Measurements from ENCODE around the gene SFT2D3. TPM values are rescaled to one million over a fixed set of nuclear protein-coding genes. Genes with fewer than 3 reads are reported as not detected.

Gene SFT2D3
- total and polyA plus RNA-seq, 2 of the 13 experiments (the other 11 are each of a cell fraction or from before 2014, with no cell fraction given) = 8.3 to 9.4 TPM

DNA sequence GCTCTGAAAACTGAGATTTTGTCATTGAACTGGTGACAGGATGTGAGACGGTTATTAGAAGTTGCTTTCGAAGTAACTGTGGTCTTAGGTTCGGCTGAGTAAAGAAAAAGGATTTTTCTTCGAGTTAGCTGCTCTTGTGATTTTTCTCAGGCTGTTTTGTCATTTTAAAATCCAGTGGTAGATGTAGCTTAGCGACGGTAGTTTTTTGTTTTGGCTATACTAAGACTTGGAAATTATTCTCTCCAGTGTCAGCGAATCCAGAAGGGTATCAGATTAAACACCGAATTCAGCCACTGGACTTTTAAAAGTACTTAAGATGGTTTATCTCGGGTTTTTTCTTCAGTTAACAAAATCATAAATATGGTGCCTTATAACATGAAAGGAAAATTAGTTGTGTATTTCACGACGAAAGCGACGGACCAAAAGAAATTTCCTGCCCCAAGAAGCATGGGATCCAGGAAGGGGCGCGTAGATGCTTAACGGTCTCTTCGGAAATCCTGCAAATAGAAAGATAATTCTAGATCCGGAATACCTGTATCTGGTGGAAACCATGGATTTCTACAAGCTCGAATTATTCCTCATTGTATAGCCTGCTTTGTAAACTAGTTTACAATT is 1.2 kb downstream of the SFT2D3 start (continued):
- TF ChIP-seq, protein P1, sequence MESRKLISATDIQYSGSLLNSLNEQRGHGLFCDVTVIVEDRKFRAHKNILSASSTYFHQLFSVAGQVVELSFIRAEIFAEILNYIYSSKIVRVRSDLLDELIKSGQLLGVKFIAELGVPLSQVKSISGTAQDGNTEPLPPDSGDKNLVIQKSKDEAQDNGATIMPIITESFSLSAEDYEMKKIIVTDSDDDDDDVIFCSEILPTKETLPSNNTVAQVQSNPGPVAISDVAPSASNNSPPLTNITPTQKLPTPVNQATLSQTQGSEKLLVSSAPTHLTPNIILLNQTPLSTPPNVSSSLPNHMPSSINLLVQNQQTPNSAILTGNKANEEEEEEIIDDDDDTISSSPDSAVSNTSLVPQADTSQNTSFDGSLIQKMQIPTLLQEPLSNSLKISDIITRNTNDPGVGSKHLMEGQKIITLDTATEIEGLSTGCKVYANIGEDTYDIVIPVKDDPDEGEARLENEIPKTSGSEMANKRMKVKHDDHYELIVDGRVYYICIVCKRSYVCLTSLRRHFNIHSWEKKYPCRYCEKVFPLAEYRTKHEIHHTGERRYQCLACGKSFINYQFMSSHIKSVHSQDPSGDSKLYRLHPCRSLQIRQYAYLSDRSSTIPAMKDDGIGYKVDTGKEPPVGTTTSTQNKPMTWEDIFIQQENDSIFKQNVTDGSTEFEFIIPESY (CRISPR knock-in tag; IDR thresholded peaks at IDR 0.05) = peak; percentile 31; the same call in 1 of the 2 replicates
- peak; percentile 62; the same call in 1 of the 2 replicates for TF ChIP-seq SMYD3 (CRISPR knock-in tag; IDR thresholded peaks at IDR 0.05)
- no peak for TF ChIP-seq SKI (IDR thresholded peaks at IDR 0.05; ENCODE audit: partially characterized antibody)
- TF ChIP-seq SMARCC2 (IDR thresholded peaks at IDR 0.05) = no peak
- TF ChIP-seq ZNF441 (CRISPR knock-in tag; IDR thresholded peaks at IDR 0.05; ENCODE audit: borderline replicate concordance) = no peak
- no peak for TF ChIP-seq GABPA (IDR thresholded peaks at IDR 0.05; ENCODE audit: low read depth, low read length)
- TF ChIP-seq GABPA (CRISPR knock-in tag; IDR thresholded peaks at IDR 0.05; ENCODE audit: low read depth) = peak; percentile 0; the same call in 1 of the 2 replicates
- peak; percentile 47; the same call in 1 of the 2 replicates for TF ChIP-seq ZNF878 (CRISPR knock-in tag; IDR thresholded peaks at IDR 0.05)
- TF ChIP-seq, protein P2, sequence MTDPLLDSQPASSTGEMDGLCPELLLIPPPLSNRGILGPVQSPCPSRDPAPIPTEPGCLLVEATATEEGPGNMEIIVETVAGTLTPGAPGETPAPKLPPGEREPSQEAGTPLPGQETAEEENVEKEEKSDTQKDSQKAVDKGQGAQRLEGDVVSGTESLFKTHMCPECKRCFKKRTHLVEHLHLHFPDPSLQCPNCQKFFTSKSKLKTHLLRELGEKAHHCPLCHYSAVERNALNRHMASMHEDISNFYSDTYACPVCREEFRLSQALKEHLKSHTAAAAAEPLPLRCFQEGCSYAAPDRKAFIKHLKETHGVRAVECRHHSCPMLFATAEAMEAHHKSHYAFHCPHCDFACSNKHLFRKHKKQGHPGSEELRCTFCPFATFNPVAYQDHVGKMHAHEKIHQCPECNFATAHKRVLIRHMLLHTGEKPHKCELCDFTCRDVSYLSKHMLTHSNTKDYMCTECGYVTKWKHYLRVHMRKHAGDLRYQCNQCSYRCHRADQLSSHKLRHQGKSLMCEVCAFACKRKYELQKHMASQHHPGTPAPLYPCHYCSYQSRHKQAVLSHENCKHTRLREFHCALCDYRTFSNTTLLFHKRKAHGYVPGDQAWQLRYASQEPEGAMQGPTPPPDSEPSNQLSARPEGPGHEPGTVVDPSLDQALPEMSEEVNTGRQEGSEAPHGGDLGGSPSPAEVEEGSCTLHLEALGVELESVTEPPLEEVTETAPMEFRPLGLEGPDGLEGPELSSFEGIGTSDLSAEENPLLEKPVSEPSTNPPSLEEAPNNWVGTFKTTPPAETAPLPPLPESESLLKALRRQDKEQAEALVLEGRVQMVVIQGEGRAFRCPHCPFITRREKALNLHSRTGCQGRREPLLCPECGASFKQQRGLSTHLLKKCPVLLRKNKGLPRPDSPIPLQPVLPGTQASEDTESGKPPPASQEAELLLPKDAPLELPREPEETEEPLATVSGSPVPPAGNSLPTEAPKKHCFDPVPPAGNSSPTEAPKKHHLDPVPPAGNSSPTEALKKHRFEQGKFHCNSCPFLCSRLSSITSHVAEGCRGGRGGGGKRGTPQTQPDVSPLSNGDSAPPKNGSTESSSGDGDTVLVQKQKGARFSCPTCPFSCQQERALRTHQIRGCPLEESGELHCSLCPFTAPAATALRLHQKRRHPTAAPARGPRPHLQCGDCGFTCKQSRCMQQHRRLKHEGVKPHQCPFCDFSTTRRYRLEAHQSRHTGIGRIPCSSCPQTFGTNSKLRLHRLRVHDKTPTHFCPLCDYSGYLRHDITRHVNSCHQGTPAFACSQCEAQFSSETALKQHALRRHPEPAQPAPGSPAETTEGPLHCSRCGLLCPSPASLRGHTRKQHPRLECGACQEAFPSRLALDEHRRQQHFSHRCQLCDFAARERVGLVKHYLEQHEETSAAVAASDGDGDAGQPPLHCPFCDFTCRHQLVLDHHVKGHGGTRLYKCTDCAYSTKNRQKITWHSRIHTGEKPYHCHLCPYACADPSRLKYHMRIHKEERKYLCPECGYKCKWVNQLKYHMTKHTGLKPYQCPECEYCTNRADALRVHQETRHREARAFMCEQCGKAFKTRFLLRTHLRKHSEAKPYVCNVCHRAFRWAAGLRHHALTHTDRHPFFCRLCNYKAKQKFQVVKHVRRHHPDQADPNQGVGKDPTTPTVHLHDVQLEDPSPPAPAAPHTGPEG (CRISPR knock-in tag; IDR thresholded peaks at IDR 0.05) = no peak
- peak; percentile 23; the same call in 1 of the 2 replicates for TF ChIP-seq ZNF670 (CRISPR knock-in tag; IDR thresholded peaks at IDR 0.05; ENCODE audit: borderline replicate concordance)
- no peak for TF ChIP-seq LCORL (IDR thresholded peaks at IDR 0.05)
- TF ChIP-seq LCORL (CRISPR knock-in tag; IDR thresholded peaks at IDR 0.05) = peak; percentile 52; the same call in 1 of the 2 replicates
- 0 out of 2 replicates have a peak, but pooled peaks have one; percentile 64 for TF ChIP-seq ZBTB3 (CRISPR knock-in tag; IDR thresholded peaks at IDR 0.05; ENCODE audit: borderline replicate concordance, low read depth)
- TF ChIP-seq ETV5 (CRISPR knock-in tag; IDR thresholded peaks at IDR 0.05; ENCODE audit: borderline replicate concordance) = no peak
- TF ChIP-seq SNAPC2 (CRISPR knock-in tag; IDR thresholded peaks at IDR 0.05) = no peak
- TF ChIP-seq GFI1 (CRISPR knock-in tag; IDR thresholded peaks at IDR 0.05; ENCODE audit: borderline replicate concordance) = no peak; the same call in 1 of the 2 replicates
- no peak for TF ChIP-seq ZNF780A (CRISPR knock-in tag; IDR thresholded peaks at IDR 0.05)

Data from HepG2 (cell line).